Natural killer cell (primary cell): ENCODE data around the gene KHNYN. TPM values are rescaled to one million over a fixed set of nuclear protein-coding genes. Genes with fewer than 3 reads are reported as not detected.
"Not testable (repeated sequence)": the region's sequence is repeated elsewhere in the genome, so short reads cannot be mapped to it uniquely, and the experiment has no call there.

Source experiments
- ATAC-seq, 3 donors: fragments of 150-1000 bp in 2 of 3; fragments of 200-7000 bp in 1 of 3; cut with Tn5 transposase; 1 replicate in 1 of 3; 2 replicates in 2 of 3; pipeline ENCODE4 v1.10.0; 2021; ENCODE audit warnings: mild to moderate bottlenecking in 2 of 3, moderate library complexity in 2 of 3
- DNase-seq, 2 donors: peaks; one replicate each; pipeline versions ENCODE4 v3.0.0 to v3.0.0-alpha.2; 2013 to 2021; ENCODE audit warnings: mixed read lengths in 1 of 2
- H3K27ac ChIP-seq: one replicate; pipeline ENCODE4 v1.5.1; 2013; ENCODE audit warnings: mild to moderate bottlenecking, low read length
- H3K27me3 ChIP-seq: one replicate; pipeline ENCODE4 v1.6.1; 2013; ENCODE audit warnings: low read length; ENCODE audit not compliant: control insufficient read depth, insufficient read depth
- H3K36me3 ChIP-seq: one replicate; pipeline ENCODE4 v1.6.1; 2013; ENCODE audit warnings: low read length; ENCODE audit not compliant: control insufficient read depth, insufficient read depth
- H3K4me1 ChIP-seq: one replicate; pipeline ENCODE4 v1.6.1; 2013; ENCODE audit warnings: low read length; ENCODE audit not compliant: control insufficient read depth, insufficient read depth
- H3K4me3 ChIP-seq: one replicate; pipeline ENCODE4 v1.5.1; 2013; ENCODE audit warnings: low read length
- H3K9me3 ChIP-seq: one replicate; pipeline ENCODE4 v1.6.1; 2013; ENCODE audit warnings: low read length; ENCODE audit not compliant: control insufficient read depth, insufficient read depth
- H3K27ac Mint-ChIP-seq, 2 donors: one replicate each; pipeline ENCODE4 v1.8.0; 2022; ENCODE audit warnings: mild to moderate bottlenecking in 2 of 2, mixed read lengths in 2 of 2, moderate library complexity in 1 of 2
- H3K27me3 Mint-ChIP-seq, 2 donors: one replicate each; pipeline ENCODE4 v1.8.0; 2022; ENCODE audit warnings: low read depth in 2 of 2, mixed read lengths in 2 of 2
- H3K36me3 Mint-ChIP-seq: one replicate; pipeline ENCODE4 v1.8.0; 2022; ENCODE audit warnings: mixed read lengths
- H3K4me1 Mint-ChIP-seq, 2 donors: one replicate each; pipeline ENCODE4 v1.8.0; 2022; ENCODE audit warnings: mixed read lengths in 2 of 2
- H3K4me3 Mint-ChIP-seq: one replicate; pipeline ENCODE4 v1.8.0; 2022; ENCODE audit warnings: mild to moderate bottlenecking, moderate library complexity, mixed read lengths
- H3K9me3 Mint-ChIP-seq, 2 donors: one replicate each; pipeline ENCODE4 v1.8.0; 2022; ENCODE audit warnings: mixed read lengths in 2 of 2
- CTCF ChIP-seq: fragments of 200-600 bp; IDR thresholded peaks from one replicate; pipeline ENCODE4 v1.8.0; 2022; ENCODE audit warnings: antibody characterized with exemption
- WGBS: methylation state at CpG from one replicate; pipeline ENCODE4 v1.1.7; 2013; ENCODE audit warnings: missing lambda C conversion rate; ENCODE audit not compliant: insufficient coverage; 5-methylcytosine and 5-hydroxymethylcytosine counted together
- intact Hi-C: fragments of 100-400 bp; cut with micrococcal nuclease; formaldehyde crosslinking; loops from one replicate; pipeline ENCODE4 v1.14.2; 2022
- total RNA-seq, 4 donors: library from RNA; stranded (reverse); fragments of 120-200 nt in 1 of 4; gene quantifications; one replicate each; pipeline versions ENCODE4 v1.2.3 to v1.2.4, GENCODE V29; 2013 to 2022

Gene KHNYN
- total RNA-seq, 3 donors from 2014 or later (not counting 1 experiment from before 2014, with no cell fraction given), result 106 to 141 (median 116) TPM

GRCh38 chr14:24443053-24443665 is 13.4 kb downstream of the KHNYN start:
- Histone ChIP-seq H3K36me3 (peaks cover 27% of the 10 kb centered on the region), H3K27me3 (no peaks in the 10 kb centered on the region), H3K4me3 (peak overlapping the region; percentile 92), H3K9me3 (no peaks in the 10 kb centered on the region), H3K27ac (peak overlapping the region; percentile 96), H3K4me1 (peaks cover 21% of the 10 kb centered on the region)
- DNase-seq (no peak), ATAC-seq (no peak)
- WGBS, result 16% methylated on average over 7 of the region's 7 CpGs
- no peaks in the 10 kb centered on the region for H3K36me3 Mint-ChIP-seq
- H3K27me3 Mint-ChIP-seq, result peaks cover 0 to 5% of the 10 kb centered on the region in 2 donors
- no peaks in the 10 kb centered on the region for H3K9me3 Mint-ChIP-seq
- peak overlapping the region; percentile 91 for H3K4me3 Mint-ChIP-seq
- H3K4me1 Mint-ChIP-seq, result peaks cover 30 to 41% of the 10 kb centered on the region in 2 donors
- intact Hi-C loops, result loop anchor here (2.0 to 10.0 kb wide), 3 partner anchors 189 to 328 kb away; partner anchors contain the start of genes DCAF11, GZMB and NRL
- no peak for TF ChIP-seq CTCF
- peak overlapping the region; percentile 97 to 98 for H3K27ac Mint-ChIP-seq

GRCh38 chr14:24450828-24451227 is 21.1 kb downstream of the KHNYN start:
- H3K27me3 ChIP-seq, H3K27ac ChIP-seq, DNase-seq, H3K9me3 ChIP-seq, H3K4me1 Mint-ChIP-seq, H3K4me3 ChIP-seq, intact Hi-C loops, H3K9me3 Mint-ChIP-seq, H3K27me3 Mint-ChIP-seq, H3K4me3 Mint-ChIP-seq, H3K27ac Mint-ChIP-seq, H3K36me3 ChIP-seq, H3K4me1 ChIP-seq, H3K36me3 Mint-ChIP-seq, ATAC-seq: not testable (repeated sequence)
- no CpG with 5 or more reads among the region's 2 CpGs for WGBS

GRCh38 chr14:24456980-24457379 is 27.2 kb downstream of the KHNYN start:
- no peaks in the 10 kb centered on the region for H3K36me3 Mint-ChIP-seq
- H3K27me3 ChIP-seq, result no peaks in the 10 kb centered on the region

GRCh38 chr14:24458736-24459135 is 29.0 kb downstream of the KHNYN start:
- H3K27ac ChIP-seq, result no peak overlapping the region
- H3K9me3 Mint-ChIP-seq, result no peaks in the 10 kb centered on the region
- no peak for ATAC-seq

More at GRCh38 chr14:24456980-24457379, 27.2 kb downstream of the KHNYN start:
- Histone ChIP-seq H3K27ac (no peak overlapping the region), H3K4me3 (no peak overlapping the region), H3K9me3 (peaks cover 5% of the 10 kb centered on the region), H3K4me1 (no peaks in the 10 kb centered on the region), H3K36me3 (no peaks in the 10 kb centered on the region)
- Mint-ChIP-seq H3K4me1 (peaks cover 0 to 7% of the 10 kb centered on the region in 2 donors), H3K27ac (no peak overlapping the region), H3K9me3 (no peaks in the 10 kb centered on the region), H3K4me3 (no peak overlapping the region), H3K27me3 (no peaks in the 10 kb centered on the region)
- TF ChIP-seq CTCF, result no peak
- intact Hi-C loops, result no loop called here
- DNase-seq, result no peak
- peak in 2 of 3 donors; percentile 44 to 46 for ATAC-seq

More at GRCh38 chr14:24458736-24459135, 29.0 kb downstream of the KHNYN start:
- Mint-ChIP-seq H3K36me3 (no peaks in the 10 kb centered on the region), H3K4me1 (peaks cover 0 to 7% of the 10 kb centered on the region in 2 donors), H3K27ac (no peak overlapping the region), H3K27me3 (no peaks in the 10 kb centered on the region), H3K4me3 (no peak overlapping the region)
- no peak overlapping the region for H3K4me3 ChIP-seq
- 93% methylated on average over 1 of the region's 1 CpG for WGBS
- TF ChIP-seq CTCF, result no peak
- no peak for DNase-seq
- peaks cover 5% of the 10 kb centered on the region for H3K9me3 ChIP-seq
- no peaks in the 10 kb centered on the region for H3K4me1 ChIP-seq
- H3K36me3 ChIP-seq, result no peaks in the 10 kb centered on the region
- H3K27me3 ChIP-seq, result no peaks in the 10 kb centered on the region
- intact Hi-C loops, result no loop called here
